Activated B cell treated with CpG ODN at 0.5 μM for 24 hours (primary cell): ENCODE data around the gene CXCR2. TPM values are rescaled to one million over a fixed set of nuclear protein-coding genes. Genes with fewer than 3 reads are reported as not detected.

Experiments
- ATAC-seq: fragments of 200-7000 bp; cut with Tn5 transposase; one replicate; pipeline ENCODE4 v1.10.0; 2021; ENCODE audit warnings: low read depth, mild to moderate bottlenecking, moderate library complexity
- CTCF ChIA-PET: fragments of 350-600 bp; sonication (Branson Sonifier 250); formaldehyde crosslinking; loops from one replicate; lab custom pipeline; 2021; ENCODE audit warnings: antibody characterized with exemption; lab: Charles Lee
- POLR2A ChIA-PET: fragments of 350-600 bp; sonication (Branson Sonifier 250); formaldehyde crosslinking; loops from one replicate; lab custom pipeline; 2021; ENCODE audit warnings: antibody characterized with exemption; lab: Charles Lee
- DNase-seq: peaks from one replicate; pipeline ENCODE4 v3.0.0; 2022
- H3K27ac Mint-ChIP-seq: one replicate; pipeline ENCODE4 v1.8.0; 2020; ENCODE audit warnings: mixed read lengths
- H3K27me3 Mint-ChIP-seq: one replicate; pipeline ENCODE4 v1.8.0; 2021; ENCODE audit warnings: mixed read lengths
- H3K36me3 Mint-ChIP-seq: one replicate; pipeline ENCODE4 v1.8.0; 2021; ENCODE audit warnings: low read depth, mixed read lengths
- H3K4me1 Mint-ChIP-seq: one replicate; pipeline ENCODE4 v1.8.0; 2021; ENCODE audit warnings: mixed read lengths
- H3K4me3 Mint-ChIP-seq: one replicate; pipeline ENCODE4 v1.8.0; 2020; ENCODE audit warnings: mild to moderate bottlenecking, mixed read lengths
- H3K9me3 Mint-ChIP-seq: one replicate; pipeline ENCODE4 v1.8.0; 2020; ENCODE audit warnings: mixed read lengths
- CTCF ChIP-seq: fragments of 200-600 bp; IDR thresholded peaks from one replicate; pipeline ENCODE4 v1.8.0; 2022; ENCODE audit warnings: antibody characterized with exemption, mild to moderate bottlenecking
- intact Hi-C: fragments of 100-400 bp; cut with micrococcal nuclease; formaldehyde crosslinking; loops from one replicate; pipeline ENCODE4 v1.15.1; 2024
- total RNA-seq: library from RNA; stranded (reverse); gene quantifications from 2 replicates; pipeline ENCODE4 v1.2.3, GENCODE V29; 2022

The CXCR2 gene
- total RNA-seq = not detected in 2 replicates

GRCh38 chr2:218125626-218126080 lies at the start of gene CXCR2:
Gene CXCR2 (plus strand): TSS chr2:218126028. CDS start chr2:218134802, 8,774 bp downstream.
- H3K27me3 Mint-ChIP-seq = peaks cover 37% of the 10 kb centered on the region
- peaks cover 16% of the 10 kb centered on the region for H3K9me3 Mint-ChIP-seq
- intact Hi-C loops = no loop called here
- no peak for TF ChIP-seq CTCF
- ChIA-PET CTCF (no interaction called here), POLR2A (no interaction called here)
- H3K4me1 Mint-ChIP-seq = peaks cover 8% of the 10 kb centered on the region
- H3K27ac Mint-ChIP-seq = no peak within 1 kb of the TSS
- ATAC-seq (no peak), DNase-seq (no peak)
- no peak within 1 kb of the TSS for H3K4me3 Mint-ChIP-seq
- no peaks in the 10 kb centered on the region for H3K36me3 Mint-ChIP-seq

GRCh38 chr2:218077464-218078216 lies 48.2 kb upstream of the CXCR2 start:
- no peaks in the 10 kb centered on the region for H3K9me3 Mint-ChIP-seq
- peaks cover 6% of the 10 kb centered on the region for H3K4me1 Mint-ChIP-seq
- peaks cover 2% of the 10 kb centered on the region for H3K27me3 Mint-ChIP-seq
- ChIA-PET POLR2A (no interaction called here), CTCF (no interaction called here)
- TF ChIP-seq CTCF = no peak
- H3K4me3 Mint-ChIP-seq = no peak overlapping the region
- no peak overlapping the region for H3K27ac Mint-ChIP-seq
- intact Hi-C loops = no loop called here
- H3K36me3 Mint-ChIP-seq = no peaks in the 10 kb centered on the region
- ATAC-seq (no peak), DNase-seq (no peak)

GRCh38 chr2:218079943-218080913 lies 45.6 kb upstream of the CXCR2 start:
- CTCF ChIA-PET = interaction anchor here (1.0 kb wide), 2 partner anchors 11 to 170 kb away, joined by 3 read pairs; partner anchors contain the start of gene RUFY4
- no peaks in the 10 kb centered on the region for H3K36me3 Mint-ChIP-seq
- H3K27me3 Mint-ChIP-seq = no peaks in the 10 kb centered on the region
- no peak for DNase-seq
- TF ChIP-seq CTCF = no peak
- H3K27ac Mint-ChIP-seq = no peak overlapping the region
- POLR2A ChIA-PET = no interaction called here
- H3K4me3 Mint-ChIP-seq = no peak overlapping the region
- intact Hi-C loops = no loop called here
- peaks cover 6% of the 10 kb centered on the region for H3K4me1 Mint-ChIP-seq
- ATAC-seq = no peak
- no peaks in the 10 kb centered on the region for H3K9me3 Mint-ChIP-seq

- H3K27ac Mint-ChIP-seq = no peak overlapping the region
- H3K9me3 Mint-ChIP-seq = peaks cover 1% of the 10 kb centered on the region
- H3K36me3 Mint-ChIP-seq = no peaks in the 10 kb centered on the region
- H3K27me3 Mint-ChIP-seq = no peaks in the 10 kb centered on the region
- ChIA-PET CTCF (interaction anchor here (1.0 kb wide), 2 partner anchors 12 to 171 kb away, joined by 3 read pairs; partner anchors contain the start of gene RUFY4), POLR2A (no interaction called here)
- DNase-seq = no peak
- H3K4me3 Mint-ChIP-seq = no peak overlapping the region
- ATAC-seq = peak; percentile 66
- no peak for TF ChIP-seq CTCF
- H3K4me1 Mint-ChIP-seq = peaks cover 6% of the 10 kb centered on the region
- intact Hi-C loops = no loop called here
These were observed 44.8 kb upstream of the CXCR2 start for GRCh38 chr2:218081063-218081462.

GRCh38 chr2:218081695-218082094 lies 44.1 kb upstream of the CXCR2 start:
- H3K4me3 Mint-ChIP-seq = no peak overlapping the region
- CTCF ChIA-PET = no interaction called here
- no peak for DNase-seq

More at GRCh38 chr2:218081695-218082094, 44.1 kb upstream of the CXCR2 start:
- no peak for ATAC-seq
- POLR2A ChIA-PET = no interaction called here
- H3K27ac Mint-ChIP-seq = no peak overlapping the region
- intact Hi-C loops = no loop called here
- peaks cover 2% of the 10 kb centered on the region for H3K27me3 Mint-ChIP-seq
- TF ChIP-seq CTCF = no peak
- peaks cover 8% of the 10 kb centered on the region for H3K9me3 Mint-ChIP-seq
- no peaks in the 10 kb centered on the region for H3K36me3 Mint-ChIP-seq
- H3K4me1 Mint-ChIP-seq = peaks cover 6% of the 10 kb centered on the region
